Neutrophil (primary cell): Measurements from ENCODE around the gene FAR1.
A peak's percentile ranks its signal among the peaks of the same experiment; 100 is the strongest.

Source experiments
- H3K27ac ChIP-seq: fragments of 200-600 bp; sonication (generic); 2 replicates; pipeline ENCODE4 v1.5.1; 2016; ENCODE audit warnings: mild to moderate bottlenecking, moderate library complexity
- H3K27me3 ChIP-seq: fragments of 200-600 bp; sonication (generic); 2 replicates; pipeline ENCODE4 v1.6.0; 2016; ENCODE audit warnings: mild to moderate bottlenecking
- H3K36me3 ChIP-seq: fragments of 200-600 bp; sonication (generic); 2 replicates; pipeline ENCODE4 v1.5.1; 2017
- H3K4me1 ChIP-seq, 2 experiments: fragments of 200-600 bp in 1 of 2; sonication (generic) in 1 of 2; 1 replicate in 1 of 2; 2 replicates in 1 of 2; pipeline versions ENCODE4 v1.5.1 to v1.6.1; 2013 to 2016; ENCODE audit warnings: low read depth in 1 of 2, low read length in 1 of 2, mild to moderate bottlenecking in 1 of 2, moderate library complexity in 1 of 2; ENCODE audit not compliant: control insufficient read depth in 1 of 2, insufficient read depth in 1 of 2
- H3K4me3 ChIP-seq, 2 experiments: fragments of 200-600 bp in 1 of 2; sonication (generic) in 1 of 2; 1 replicate in 1 of 2; 2 replicates in 1 of 2; pipeline ENCODE4 v1.5.1; 2013 to 2016; ENCODE audit warnings: low read depth in 1 of 2, low read length in 1 of 2, mild to moderate bottlenecking in 1 of 2, moderate library complexity in 1 of 2
- H3K9me3 ChIP-seq: fragments of 200-600 bp; sonication (generic); 2 replicates; pipeline ENCODE4 v1.5.1; 2016
- CTCF ChIP-seq: fragments of 200-600 bp; sonication (generic); IDR thresholded peaks from 2 replicates; pipeline ENCODE4 v1.5.1; 2016; ENCODE audit warnings: antibody characterized with exemption

Gene FAR1

GRCh38 chr11:13635804-13636203 is 32.7 kb upstream of the FAR1 start:
- Histone ChIP-seq H3K4me3 (no peak overlapping the region), H3K4me1 (peaks cover 48 to 50% of the 10 kb centered on the region in 2 experiments), H3K36me3 (no peaks in the 10 kb centered on the region), H3K9me3 (no peaks in the 10 kb centered on the region), H3K27ac (peak overlapping the region; percentile 35), H3K27me3 (peaks cover 4% of the 10 kb centered on the region)
- no peak for TF ChIP-seq CTCF

- Histone ChIP-seq H3K4me3 (no peak overlapping the region), H3K27me3 (peaks cover 2% of the 10 kb centered on the region), H3K36me3 (no peaks in the 10 kb centered on the region), H3K9me3 (no peaks in the 10 kb centered on the region), H3K27ac (peak overlapping the region; percentile 75), H3K4me1 (peaks cover 48 to 50% of the 10 kb centered on the region in 2 experiments)
- TF ChIP-seq CTCF, result no peak
These were observed 31.1 kb upstream of the FAR1 start for GRCh38 chr11:13637125-13638069.

- H3K4me1 ChIP-seq, result peaks cover 48 to 50% of the 10 kb centered on the region in 2 experiments
- no peak for TF ChIP-seq CTCF
- H3K4me3 ChIP-seq, result no peak overlapping the region
- H3K27ac ChIP-seq, result peak overlapping the region; percentile 75
- no peaks in the 10 kb centered on the region for H3K9me3 ChIP-seq
- no peaks in the 10 kb centered on the region for H3K36me3 ChIP-seq
- H3K27me3 ChIP-seq, result no peaks in the 10 kb centered on the region
These were observed 30.0 kb upstream of the FAR1 start for GRCh38 chr11:13638422-13638821.

GRCh38 chr11:13644997-13645687 is 23.3 kb upstream of the FAR1 start:
- no peaks in the 10 kb centered on the region for H3K9me3 ChIP-seq
- peaks cover 0 to under 1% of the 10 kb centered on the region in 2 experiments for H3K4me1 ChIP-seq
- H3K4me3 ChIP-seq, result no peak overlapping the region
- H3K27me3 ChIP-seq, result no peaks in the 10 kb centered on the region
- H3K36me3 ChIP-seq, result no peaks in the 10 kb centered on the region
- TF ChIP-seq CTCF, result no peak
- H3K27ac ChIP-seq, result no peak overlapping the region

GRCh38 chr11:13647391-13647790 is 21.1 kb upstream of the FAR1 start:
- peaks cover 5% of the 10 kb centered on the region for H3K27me3 ChIP-seq
- H3K4me1 ChIP-seq, result no peaks in the 10 kb centered on the region
- no peak for TF ChIP-seq CTCF
- H3K9me3 ChIP-seq, result no peaks in the 10 kb centered on the region
- no peaks in the 10 kb centered on the region for H3K36me3 ChIP-seq
- no peak overlapping the region for H3K4me3 ChIP-seq
- no peak overlapping the region for H3K27ac ChIP-seq
